H7 (cell line): ENCODE measurements around the gene NINJ2. TPM values are rescaled to one million over a fixed set of nuclear protein-coding genes. Genes with fewer than 3 reads are reported as not detected.

Source experiments
- total RNA-seq: library from RNA; depleted of rRNA; stranded (reverse); fragments of >200 nt; shearing (Covaris generic); gene quantifications from 2 replicates; pipeline ENCODE4 v1.2.3, GENCODE V29; 2014; rRNA removed

The NINJ2 gene
- total RNA-seq, 1 experiment from 2014 or later = 2.6 TPM

Other genes starting within 250 kb of the NINJ2 start
- gene B4GALNT3, start 203.5 kb downstream of the NINJ2 start, total RNA-seq = 10.9 and 15.5 TPM in 2 replicates
- gene WNK1, start 89.1 kb upstream of the NINJ2 start, total RNA-seq = 72.7 and 79.3 TPM in 2 replicates